ENCODE data around the gene GAS6. TPM values are rescaled to one million over a fixed set of nuclear protein-coding genes. Genes with fewer than 3 reads are reported as not detected.

GAS6 gene
- total and polyA plus RNA-seq, 2 experiments from 2014 or later, result 822 to 1,035 TPM

- Histone ChIP-seq H3K27ac (no peak overlapping the region), H3F3A (ENCODE audit: insufficient read depth) (0 out of 2 replicates have a peak, but pooled peaks cover 3% of the 10 kb centered on the region), H4K20me1 (ENCODE audit: insufficient read depth) (no peaks in the 10 kb centered on the region), H3K36me3 (ENCODE audit: low read depth) (no peaks in the 10 kb centered on the region), H3K9me3 (ENCODE audit: low read depth) (no peaks in the 10 kb centered on the region), H3K9ac (no peak overlapping the region), H3K27me3 (replicated peaks; ENCODE audit: insufficient read depth) (no peaks in the 10 kb centered on the region), H3K79me2 (ENCODE audit: insufficient read depth) (no peaks in the 10 kb centered on the region), H3K9me2 (ENCODE audit: insufficient read depth) (no peaks in the 10 kb centered on the region), H3K4me1 (ENCODE audit: insufficient read depth) (peaks cover 23% of the 10 kb centered on the region), H3K4me3 (no peak overlapping the region), H3K4me2 (ENCODE audit: unreplicated experiment) (no peak overlapping the region), H2AFZ (no peak overlapping the region)
- 94 to 97% methylated on average over 14 to 50 of the region's 50 CpGs for WGBS, 2 experiments (ENCODE audit: low coverage in 1 of 2, low lambda C conversion rate in 2 of 2, missing lambda C conversion rate in 2 of 2)
- in situ Hi-C loops (cut with MboI), result no loop called here
- no peak for TF ChIP-seq EZH2phosphoT487 (IDR thresholded peaks at IDR 0.05; ENCODE audit: insufficient read depth, low read depth)
- DNase-seq, result no peak
These were observed 19.5 kb upstream of the GAS6 start for GRCh38 chr13:113883314-113883811.

- in situ Hi-C loops (cut with MboI), result no loop called here
These were observed 18.8 kb upstream of the GAS6 start for GRCh38 chr13:113882716-113883115.

GRCh38 chr13:113882267-113882630 is 18.4 kb upstream of the GAS6 start:
- no peak overlapping the region for H3K27ac ChIP-seq
- H3K4me3 ChIP-seq, result no peak overlapping the region
- H3K4me1 ChIP-seq (ENCODE audit: insufficient read depth), result peaks cover 15% of the 10 kb centered on the region; the same call in 1 of the 2 replicates
- H3K9ac ChIP-seq, result no peak overlapping the region
- no peaks in the 10 kb centered on the region for H3K27me3 ChIP-seq (replicated peaks; ENCODE audit: insufficient read depth)
- WGBS, 2 experiments (ENCODE audit: low coverage in 1 of 2, low lambda C conversion rate in 2 of 2, missing lambda C conversion rate in 2 of 2), result 41 to 44% methylated on average over 8 of the region's 8 CpGs
- H4K20me1 ChIP-seq (ENCODE audit: insufficient read depth), result no peaks in the 10 kb centered on the region
- in situ Hi-C loops (cut with MboI), result no loop called here
- TF ChIP-seq EZH2phosphoT487 (IDR thresholded peaks at IDR 0.05; ENCODE audit: insufficient read depth, low read depth) (no peak), EZH2 (IDR thresholded peaks at IDR 0.05; ENCODE audit: insufficient read depth, poor library complexity, severe bottlenecking) (no peak)
- no peaks in the 10 kb centered on the region for H3K9me2 ChIP-seq (ENCODE audit: insufficient read depth)
- no peak overlapping the region for H3K4me2 ChIP-seq (ENCODE audit: unreplicated experiment)
- DNase-seq, result no peak
- H3K36me3 ChIP-seq (ENCODE audit: low read depth), result no peaks in the 10 kb centered on the region
- no peaks in the 10 kb centered on the region for H3F3A ChIP-seq (ENCODE audit: insufficient read depth)
- 0 out of 2 replicates have a peak overlapping the region, but pooled peaks have one; percentile 42 for H2AFZ ChIP-seq
- no peaks in the 10 kb centered on the region for H3K9me3 ChIP-seq (ENCODE audit: low read depth)
- no peaks in the 10 kb centered on the region for H3K79me2 ChIP-seq (ENCODE audit: insufficient read depth)

More at GRCh38 chr13:113882716-113883115, 18.8 kb upstream of the GAS6 start:
- H4K20me1 ChIP-seq (ENCODE audit: insufficient read depth), result no peaks in the 10 kb centered on the region
- no peak for TF ChIP-seq EZH2phosphoT487 (IDR thresholded peaks at IDR 0.05; ENCODE audit: insufficient read depth, low read depth)
- TF ChIP-seq EZH2 (IDR thresholded peaks at IDR 0.05; ENCODE audit: insufficient read depth, poor library complexity, severe bottlenecking), result no peak
- H3K9me3 ChIP-seq (ENCODE audit: low read depth), result no peaks in the 10 kb centered on the region
- DNase-seq, result no peak
- H3K36me3 ChIP-seq (ENCODE audit: low read depth), result no peaks in the 10 kb centered on the region
- no peak overlapping the region for H3K4me3 ChIP-seq
- no peaks in the 10 kb centered on the region for H3F3A ChIP-seq (ENCODE audit: insufficient read depth)
- H3K27ac ChIP-seq, result no peak overlapping the region
- no peak overlapping the region for H3K9ac ChIP-seq
- H3K4me2 ChIP-seq (ENCODE audit: unreplicated experiment), result no peak overlapping the region
- peaks cover 18% of the 10 kb centered on the region for H3K4me1 ChIP-seq (ENCODE audit: insufficient read depth)
- H3K27me3 ChIP-seq (replicated peaks; ENCODE audit: insufficient read depth), result no peaks in the 10 kb centered on the region
- H3K79me2 ChIP-seq (ENCODE audit: insufficient read depth), result no peaks in the 10 kb centered on the region
- H2AFZ ChIP-seq, result no peak overlapping the region
- no peaks in the 10 kb centered on the region for H3K9me2 ChIP-seq (ENCODE audit: insufficient read depth)
- WGBS, 2 experiments (ENCODE audit: low coverage in 1 of 2, low lambda C conversion rate in 2 of 2, missing lambda C conversion rate in 2 of 2), result 77 to 82% methylated on average over 20 of the region's 20 CpGs

- WGBS, 2 experiments (ENCODE audit: low coverage in 1 of 2, low lambda C conversion rate in 2 of 2, missing lambda C conversion rate in 2 of 2), result 68 to 76% methylated on average over 10 of the region's 10 CpGs
- TF ChIP-seq EZH2phosphoT487 (IDR thresholded peaks at IDR 0.05; ENCODE audit: insufficient read depth, low read depth), result no peak
- TF ChIP-seq EZH2 (IDR thresholded peaks at IDR 0.05; ENCODE audit: insufficient read depth, poor library complexity, severe bottlenecking), result no peak
- H3K4me2 ChIP-seq (ENCODE audit: unreplicated experiment), result no peak overlapping the region
- no peak overlapping the region for H3K9ac ChIP-seq
- no peaks in the 10 kb centered on the region for H3K27me3 ChIP-seq (replicated peaks; ENCODE audit: insufficient read depth)
- DNase-seq, result no peak
- in situ Hi-C loops (cut with MboI), result no loop called here
- no peaks in the 10 kb centered on the region for H3K79me2 ChIP-seq (ENCODE audit: insufficient read depth)
- H3K27ac ChIP-seq, result no peak overlapping the region
- no peaks in the 10 kb centered on the region for H3F3A ChIP-seq (ENCODE audit: insufficient read depth)
- no peak overlapping the region for H3K4me3 ChIP-seq
- H2AFZ ChIP-seq, result 0 out of 2 replicates have a peak overlapping the region, but pooled peaks have one; percentile 42
- no peaks in the 10 kb centered on the region for H3K9me3 ChIP-seq (ENCODE audit: low read depth)
- no peaks in the 10 kb centered on the region for H3K36me3 ChIP-seq (ENCODE audit: low read depth)
- H3K9me2 ChIP-seq (ENCODE audit: insufficient read depth), result no peaks in the 10 kb centered on the region
- peaks cover 15% of the 10 kb centered on the region; the same call in 1 of the 2 replicates for H3K4me1 ChIP-seq (ENCODE audit: insufficient read depth)
- no peaks in the 10 kb centered on the region for H4K20me1 ChIP-seq (ENCODE audit: insufficient read depth)
These were observed 17.9 kb upstream of the GAS6 start for GRCh38 chr13:113881614-113882266.

Data from GM23248 (cell line).